ENCODE results near the gene KRCC1.

DNA sequence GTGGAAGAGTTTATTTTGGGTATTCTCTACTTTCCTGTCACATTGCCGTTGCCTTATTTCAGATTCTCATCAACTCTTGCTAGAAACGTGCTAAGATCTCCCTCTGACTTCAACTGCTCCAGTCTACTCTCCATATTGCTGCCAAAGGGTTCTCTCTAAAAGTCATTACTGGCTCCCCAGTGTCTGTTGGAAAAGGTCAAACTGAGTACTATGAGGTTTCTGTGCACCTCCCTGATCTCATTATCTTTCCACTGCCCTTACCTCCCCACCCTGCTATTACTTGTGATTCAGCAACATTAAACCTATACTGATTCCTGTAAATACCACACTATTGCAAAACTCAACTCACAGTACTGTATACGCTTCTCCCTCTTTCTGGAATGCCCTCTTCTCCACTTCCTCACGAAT lies 1.9 kb upstream of the KRCC1 start:
- TF ChIP-seq POLR2A (IDR thresholded peaks at IDR 0.05), result no peak
- TF ChIP-seq, protein P1, sequence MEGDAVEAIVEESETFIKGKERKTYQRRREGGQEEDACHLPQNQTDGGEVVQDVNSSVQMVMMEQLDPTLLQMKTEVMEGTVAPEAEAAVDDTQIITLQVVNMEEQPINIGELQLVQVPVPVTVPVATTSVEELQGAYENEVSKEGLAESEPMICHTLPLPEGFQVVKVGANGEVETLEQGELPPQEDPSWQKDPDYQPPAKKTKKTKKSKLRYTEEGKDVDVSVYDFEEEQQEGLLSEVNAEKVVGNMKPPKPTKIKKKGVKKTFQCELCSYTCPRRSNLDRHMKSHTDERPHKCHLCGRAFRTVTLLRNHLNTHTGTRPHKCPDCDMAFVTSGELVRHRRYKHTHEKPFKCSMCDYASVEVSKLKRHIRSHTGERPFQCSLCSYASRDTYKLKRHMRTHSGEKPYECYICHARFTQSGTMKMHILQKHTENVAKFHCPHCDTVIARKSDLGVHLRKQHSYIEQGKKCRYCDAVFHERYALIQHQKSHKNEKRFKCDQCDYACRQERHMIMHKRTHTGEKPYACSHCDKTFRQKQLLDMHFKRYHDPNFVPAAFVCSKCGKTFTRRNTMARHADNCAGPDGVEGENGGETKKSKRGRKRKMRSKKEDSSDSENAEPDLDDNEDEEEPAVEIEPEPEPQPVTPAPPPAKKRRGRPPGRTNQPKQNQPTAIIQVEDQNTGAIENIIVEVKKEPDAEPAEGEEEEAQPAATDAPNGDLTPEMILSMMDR (IDR thresholded peaks at IDR 0.05), result no peak
- no peak for TF ChIP-seq EP300 (IDR thresholded peaks at IDR 0.05)

Measured in tibial nerve (tissue), 4 donors.